ENCODE data around the gene SPECC1L.

GRCh38 chr22:24232725-24233124 lies 37.9 kb upstream of the SPECC1L start:
- TF ChIP-seq CTCF (IDR thresholded peaks at IDR 0.05) (no peak), POLR2A (IDR thresholded peaks at IDR 0.05) (no peak)
